ENCODE data around the gene XYLT1. TPM values are rescaled to one million over a fixed set of nuclear protein-coding genes. Genes with fewer than 3 reads are reported as not detected.

Gene XYLT1
- total and polyA plus RNA-seq, 10 of the 15 experiments (the other 5 are each of a cell fraction or from before 2014, with no cell fraction given): 0.88 to 14.8 (median 5.8) TPM

DNA sequence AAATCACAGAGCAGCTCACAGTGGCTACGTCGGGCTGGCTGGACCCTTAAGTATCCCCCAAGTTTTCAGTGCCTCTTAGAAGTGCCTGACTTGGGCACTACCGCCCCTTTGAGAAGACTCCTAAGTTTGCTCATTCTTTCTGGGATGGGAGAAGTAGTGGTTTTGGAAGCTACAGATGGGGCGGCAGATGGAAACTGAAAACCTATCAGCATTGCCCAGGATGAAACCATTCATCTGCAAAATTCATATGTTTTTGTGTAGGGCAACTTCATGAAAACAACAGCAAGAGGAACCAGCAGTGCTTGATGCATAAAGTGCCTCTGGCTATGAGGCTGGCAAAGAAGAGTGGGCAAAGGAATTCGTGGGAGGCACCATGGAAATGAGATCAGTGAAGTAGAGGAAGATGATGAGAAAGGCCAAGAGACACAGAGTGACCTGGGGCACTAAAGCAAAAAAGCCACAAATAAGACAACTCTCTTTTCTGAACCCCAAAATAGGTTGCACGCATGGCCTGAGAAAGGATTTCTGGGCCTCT, 277.1 kb downstream of the XYLT1 start:
- FAIRE-seq (no peak), DNase-seq (ENCODE audit: low read depth, low spot score) (no peak), ATAC-seq (no peak)
- in situ Hi-C loops (cut with MboI) (no loop called here), intact Hi-C loops (cut with micrococcal nuclease; ENCODE audit: unreplicated experiment) (no loop called here)
- ChIA-PET SMC1A (ENCODE audit: uncharacterized antibody, unreplicated experiment) (interaction anchor here (1.4 to 2.1 kb wide), 6 partner anchors 8 to 275 kb away, joined by 3 to 11 read pairs (median 4); no protein-coding TSS in a partner anchor), CTCF (interaction anchor here (0.6 to 3.0 kb wide), 21 partner anchors 9 to 389 kb away, joined by 3 to 16 read pairs (median 4); no protein-coding TSS in a partner anchor), POLR2A (no interaction called here), RAD21 (ENCODE audit: unreplicated experiment) (interaction anchor here (0.8 to 1.4 kb wide), 2 partner anchors 85 to 109 kb away, joined by 4 to 5 read pairs; no protein-coding TSS in a partner anchor)
- no peak for TF ChIP-seq ETV6 (conservative IDR thresholded peaks at IDR 0.05 in 1 of 2, IDR thresholded peaks at IDR 0.05 in 1 of 2; ENCODE audit: borderline replicate concordance in 1 of 2, low read depth in 1 of 2)
- no peak for TF ChIP-seq ATF7 (IDR thresholded peaks at IDR 0.05; ENCODE audit: low read depth)
- TF ChIP-seq, protein P1, sequence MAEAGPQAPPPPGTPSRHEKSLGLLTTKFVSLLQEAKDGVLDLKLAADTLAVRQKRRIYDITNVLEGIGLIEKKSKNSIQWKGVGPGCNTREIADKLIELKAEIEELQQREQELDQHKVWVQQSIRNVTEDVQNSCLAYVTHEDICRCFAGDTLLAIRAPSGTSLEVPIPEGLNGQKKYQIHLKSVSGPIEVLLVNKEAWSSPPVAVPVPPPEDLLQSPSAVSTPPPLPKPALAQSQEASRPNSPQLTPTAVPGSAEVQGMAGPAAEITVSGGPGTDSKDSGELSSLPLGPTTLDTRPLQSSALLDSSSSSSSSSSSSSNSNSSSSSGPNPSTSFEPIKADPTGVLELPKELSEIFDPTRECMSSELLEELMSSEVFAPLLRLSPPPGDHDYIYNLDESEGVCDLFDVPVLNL (IDR thresholded peaks at IDR 0.05; ENCODE audit: low read depth, low read length): no peak
- no peak for TF ChIP-seq MEF2B (IDR thresholded peaks at IDR 0.05; ENCODE audit: partially characterized antibody, poor library complexity, severe bottlenecking)
- no peak for TF ChIP-seq SIN3A (IDR thresholded peaks at IDR 0.05; ENCODE audit: low read depth, low read length)
- TF ChIP-seq, protein P2, sequence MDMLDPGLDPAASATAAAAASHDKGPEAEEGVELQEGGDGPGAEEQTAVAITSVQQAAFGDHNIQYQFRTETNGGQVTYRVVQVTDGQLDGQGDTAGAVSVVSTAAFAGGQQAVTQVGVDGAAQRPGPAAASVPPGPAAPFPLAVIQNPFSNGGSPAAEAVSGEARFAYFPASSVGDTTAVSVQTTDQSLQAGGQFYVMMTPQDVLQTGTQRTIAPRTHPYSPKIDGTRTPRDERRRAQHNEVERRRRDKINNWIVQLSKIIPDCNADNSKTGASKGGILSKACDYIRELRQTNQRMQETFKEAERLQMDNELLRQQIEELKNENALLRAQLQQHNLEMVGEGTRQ (IDR thresholded peaks at IDR 0.05; ENCODE audit: borderline replicate concordance, low read depth, low read length): no peak
- TF ChIP-seq TBL1XR1 (IDR thresholded peaks at IDR 0.05; ENCODE audit: low read depth, low read length): no peak
- no peak for TF ChIP-seq NRF1 (conservative IDR thresholded peaks at IDR 0.05; ENCODE audit: low read depth, low read length)
- H3K9ac ChIP-seq (ENCODE audit: control insufficient read depth, insufficient read depth, low read length): no peak overlapping the region
- no peak overlapping the region for H3K27ac ChIP-seq (ENCODE audit: control insufficient read depth, insufficient read depth)
- H3K4me3 ChIP-seq: no peak overlapping the region
- no peaks in the 10 kb centered on the region for H3K79me2 ChIP-seq (ENCODE audit: control insufficient read depth, insufficient read depth, low read length)
- H3K27me3 ChIP-seq (replicated peaks in 1 of 2; ENCODE audit: control insufficient read depth in 2 of 2, insufficient read depth in 2 of 2, low read length in 1 of 2): no peaks in the 10 kb centered on the region
- BruUV-seq (replicated peaks): no TSS peak
- no peaks in the 10 kb centered on the region for H4K20me1 ChIP-seq (ENCODE audit: control insufficient read depth, insufficient read depth)
- peaks cover 0 to 6% of the 10 kb centered on the region in 2 experiments; a peak in 2 of 4 replicates for H3K36me3 ChIP-seq (ENCODE audit: control insufficient read depth in 2 of 2, insufficient read depth in 2 of 2, low read length in 1 of 2)
- H3K9me3 ChIP-seq (replicated peaks; ENCODE audit: control insufficient read depth, insufficient read depth, low read length): no peaks in the 10 kb centered on the region
- no peak overlapping the region for H3K4me2 ChIP-seq (ENCODE audit: control insufficient read depth, insufficient read depth)
- no peaks in the 10 kb centered on the region for H3K4me1 ChIP-seq (ENCODE audit: control insufficient read depth, insufficient read depth, low read length)
- WGBS (ENCODE audit: insufficient coverage, insufficient replicate concordance, low lambda C conversion rate, missing lambda C conversion rate): 56% methylated on average over 6 of the region's 6 CpGs
- H2AFZ ChIP-seq (ENCODE audit: control insufficient read depth, low read depth, low read length): no peak overlapping the region

Data from GM12878 (cell line).